Epithelial cell of proximal tubule (primary cell): ENCODE results near the gene RALBP1. TPM values are rescaled to one million over a fixed set of nuclear protein-coding genes. Genes with fewer than 3 reads are reported as not detected.
"Not testable (repeated sequence)": the region's sequence is repeated elsewhere in the genome, so short reads cannot be mapped to it uniquely, and the experiment has no call there.

ENCODE experiments used
- DNase-seq: peaks from one replicate; pipeline ENCODE4 v3.0.0-alpha.2; 2011; ENCODE audit warnings: low read depth
- H3K4me3 ChIP-seq: 2 replicates; pipeline ENCODE4 v1.5.1; 2011; ENCODE audit warnings: low read depth, mild to moderate bottlenecking, low read length
- total RNA-seq: library from RNA; depleted of rRNA; stranded (reverse); fragments of >200 nt; gene quantifications from 2 replicates; pipeline ENCODE4 v1.2.3, GENCODE V29; 2015
- TF ChIP-seq, protein P1 (sequence below): conservative IDR thresholded peaks from 2 replicates; pipeline ENCODE4 v1.5.1; 2012; ENCODE audit warnings: low read depth, mild to moderate bottlenecking, low read length

RALBP1 gene
- total RNA-seq, 1 donor from 2014 or later: 57.5 TPM

DNA sequence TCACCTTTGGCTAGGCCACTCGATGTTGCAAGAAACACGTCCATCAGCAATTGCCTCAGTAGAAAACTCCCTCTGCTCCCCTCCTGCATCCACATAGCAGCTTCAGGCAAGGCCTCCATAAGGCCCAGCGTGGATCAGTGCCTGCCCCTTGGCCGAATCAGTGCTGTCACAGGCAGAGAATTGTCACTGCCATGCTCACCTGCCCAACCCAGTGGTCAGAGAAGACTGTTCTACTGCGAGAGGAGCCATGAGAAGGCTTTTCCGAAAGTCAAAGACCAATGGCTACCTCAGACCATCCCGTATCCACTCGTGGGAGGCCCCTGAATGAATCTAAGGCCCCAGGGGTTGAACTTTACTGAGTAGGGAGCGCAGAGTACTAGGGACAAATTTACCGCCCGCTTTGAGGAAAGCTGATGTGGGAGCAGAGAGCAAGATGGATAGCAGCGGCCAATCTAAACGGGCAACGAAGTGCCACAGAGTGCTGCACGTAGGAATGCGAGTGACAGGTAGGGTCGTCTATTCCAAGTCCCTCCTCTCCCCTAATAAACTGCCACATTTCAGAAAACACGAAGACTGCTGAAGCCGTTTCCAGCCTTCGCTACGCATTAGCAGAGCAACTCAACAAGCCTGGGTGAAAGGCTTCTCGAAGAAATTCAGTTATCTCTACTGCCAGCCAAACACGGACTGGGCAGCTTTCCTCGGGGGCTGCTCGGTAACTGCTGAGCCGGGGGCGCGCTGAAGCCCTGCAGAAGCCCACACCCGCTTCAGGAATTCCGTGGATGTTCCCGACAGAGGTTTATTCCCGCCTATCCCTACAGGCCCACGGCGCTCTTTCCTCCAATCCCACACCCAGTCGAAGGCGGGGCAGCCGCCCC is 968 bp upstream of the RALBP1 start:
- TF ChIP-seq, protein P1, sequence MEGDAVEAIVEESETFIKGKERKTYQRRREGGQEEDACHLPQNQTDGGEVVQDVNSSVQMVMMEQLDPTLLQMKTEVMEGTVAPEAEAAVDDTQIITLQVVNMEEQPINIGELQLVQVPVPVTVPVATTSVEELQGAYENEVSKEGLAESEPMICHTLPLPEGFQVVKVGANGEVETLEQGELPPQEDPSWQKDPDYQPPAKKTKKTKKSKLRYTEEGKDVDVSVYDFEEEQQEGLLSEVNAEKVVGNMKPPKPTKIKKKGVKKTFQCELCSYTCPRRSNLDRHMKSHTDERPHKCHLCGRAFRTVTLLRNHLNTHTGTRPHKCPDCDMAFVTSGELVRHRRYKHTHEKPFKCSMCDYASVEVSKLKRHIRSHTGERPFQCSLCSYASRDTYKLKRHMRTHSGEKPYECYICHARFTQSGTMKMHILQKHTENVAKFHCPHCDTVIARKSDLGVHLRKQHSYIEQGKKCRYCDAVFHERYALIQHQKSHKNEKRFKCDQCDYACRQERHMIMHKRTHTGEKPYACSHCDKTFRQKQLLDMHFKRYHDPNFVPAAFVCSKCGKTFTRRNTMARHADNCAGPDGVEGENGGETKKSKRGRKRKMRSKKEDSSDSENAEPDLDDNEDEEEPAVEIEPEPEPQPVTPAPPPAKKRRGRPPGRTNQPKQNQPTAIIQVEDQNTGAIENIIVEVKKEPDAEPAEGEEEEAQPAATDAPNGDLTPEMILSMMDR: no peak
- DNase-seq: no peak
- H3K4me3 ChIP-seq: peak overlapping the region; percentile 90

DNA sequence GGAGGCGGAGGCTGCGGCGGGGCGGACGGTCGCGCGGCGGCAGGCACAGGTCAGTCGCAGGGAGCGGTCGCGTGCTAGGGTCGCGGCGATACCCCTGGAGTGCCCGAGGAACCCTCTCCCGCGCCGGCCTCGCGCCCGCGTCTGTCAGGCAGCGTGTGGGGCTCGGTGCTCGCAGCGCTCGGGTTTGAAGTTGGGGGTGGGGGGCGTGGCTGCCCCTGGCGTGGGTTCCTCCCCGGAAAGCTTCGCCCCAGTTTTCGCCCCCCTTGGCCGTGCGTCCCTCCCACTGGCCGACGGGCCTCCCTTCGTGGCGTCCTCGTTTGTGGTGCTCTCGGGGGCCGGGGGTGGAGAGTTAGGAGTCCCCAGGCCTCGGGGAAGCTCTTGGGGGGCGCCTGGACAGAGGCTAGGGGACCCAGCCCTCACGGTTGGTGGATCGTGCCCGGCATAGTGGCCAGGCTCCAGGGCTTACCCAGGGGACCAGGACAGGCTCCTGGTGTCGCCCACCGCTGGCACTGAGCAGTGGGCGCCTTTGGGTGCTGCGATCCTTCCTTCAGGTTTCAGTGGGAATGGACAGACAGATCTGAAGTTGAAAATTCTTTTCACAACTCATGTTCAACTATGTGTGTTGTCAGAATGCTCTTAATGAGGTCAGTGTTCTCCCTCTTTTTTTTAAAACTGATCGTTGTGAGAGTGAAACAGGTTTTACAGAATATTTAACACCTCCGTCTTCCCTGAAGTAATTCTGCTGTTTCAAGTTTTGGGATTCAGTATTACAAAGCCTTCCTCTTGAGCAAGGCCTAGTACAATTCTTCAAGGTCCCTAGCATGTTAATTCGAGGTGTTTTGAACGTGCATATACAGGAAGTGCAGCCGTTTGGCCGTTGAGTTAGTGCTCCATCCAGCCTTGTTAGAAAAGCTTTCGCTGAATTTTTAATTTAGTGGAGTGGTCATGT is 604 bp downstream of the RALBP1 start:
- TF ChIP-seq, protein P1: no peak
- peak overlapping the region; percentile 98 for H3K4me3 ChIP-seq
- peak; percentile 25 for DNase-seq

DNA sequence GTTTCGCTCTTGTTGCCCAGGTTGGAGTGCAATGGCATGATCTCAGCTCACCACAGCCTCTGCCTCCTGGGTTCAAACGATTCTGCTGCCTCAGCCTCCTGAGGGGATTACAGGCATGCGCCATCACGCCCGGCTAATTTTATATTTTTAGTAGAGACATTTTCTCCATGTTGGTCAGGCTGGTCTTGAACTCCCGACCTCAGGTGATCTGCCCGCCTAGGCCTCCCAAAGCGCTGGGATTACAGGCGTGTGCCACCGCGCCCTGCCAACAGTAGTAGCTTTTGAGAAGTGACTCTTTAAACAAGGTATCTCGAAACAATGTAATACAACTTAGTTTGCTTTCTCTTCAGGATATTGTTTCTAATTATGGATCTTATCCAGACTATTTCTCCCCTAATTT is 1.6 kb downstream of the RALBP1 start:
- not testable (repeated sequence) for DNase-seq
- H3K4me3 ChIP-seq: peak overlapping the region; percentile 98

DNA sequence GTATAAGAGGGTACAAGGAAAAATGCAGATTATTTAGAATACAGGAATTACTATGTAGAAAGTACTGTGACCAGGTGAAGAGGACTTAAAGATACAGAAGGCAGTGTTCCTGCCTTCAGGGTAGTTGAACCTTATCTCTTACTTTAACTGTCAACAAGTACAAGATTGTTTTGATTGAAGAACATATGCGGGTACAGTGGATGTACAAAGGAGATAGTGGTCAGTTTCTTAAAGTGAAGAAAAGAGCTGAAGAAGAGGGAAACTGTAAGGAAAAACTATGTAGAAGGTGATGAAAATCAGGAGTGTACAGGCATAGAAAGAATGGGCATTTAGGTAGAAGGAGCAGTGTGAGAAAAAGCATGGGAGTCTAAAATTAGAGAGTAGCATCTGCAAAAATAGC is 2.2 kb downstream of the RALBP1 start:
- TF ChIP-seq, protein P1: no peak
- H3K4me3 ChIP-seq: no peak overlapping the region
- DNase-seq: no peak

DNA sequence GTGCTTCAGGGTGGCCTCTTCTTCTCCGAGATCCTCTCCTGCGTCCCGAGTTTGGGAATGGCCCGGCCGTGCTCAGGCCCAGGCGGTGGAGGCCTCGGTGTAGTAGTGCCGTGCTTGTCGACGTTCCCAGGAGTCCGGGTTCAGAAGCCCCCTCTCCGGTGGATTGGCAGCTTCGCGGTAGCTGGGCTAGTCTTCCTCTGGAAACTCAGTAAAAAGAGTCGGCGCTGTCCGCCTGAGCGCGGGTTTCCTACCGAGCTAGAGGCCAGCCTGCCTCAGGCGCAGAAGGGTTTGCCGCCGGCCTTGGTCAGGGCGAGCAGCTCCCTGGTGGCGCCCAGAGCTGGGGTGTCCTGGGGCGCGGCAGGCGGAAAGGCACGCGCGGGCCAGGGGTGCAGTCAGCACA is 3.2 kb downstream of the RALBP1 start:
- no peak overlapping the region for H3K4me3 ChIP-seq
- no peak for DNase-seq

DNA sequence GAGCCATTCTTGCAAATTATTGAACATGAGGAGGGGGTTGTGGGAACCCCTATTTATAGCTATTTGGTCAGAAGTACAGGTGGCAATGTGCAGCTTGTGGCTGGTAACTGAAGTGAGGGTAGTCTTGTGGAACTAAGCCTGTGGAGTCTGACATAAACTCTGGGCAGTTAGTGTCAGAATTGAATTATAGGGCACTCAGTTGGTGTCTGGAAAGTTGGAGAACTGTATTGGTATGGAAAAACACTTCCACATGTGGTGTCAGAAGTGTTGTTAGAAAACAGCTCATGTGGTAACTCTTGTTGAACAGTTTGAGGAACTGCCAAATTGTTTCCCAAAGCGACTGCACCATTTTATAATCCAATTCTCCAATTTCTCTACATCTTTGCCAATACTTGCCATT is 7.5 kb downstream of the RALBP1 start:
- no peak overlapping the region for H3K4me3 ChIP-seq
- DNase-seq: no peak
- TF ChIP-seq, protein P1: no peak

More for the DNA sequence above, 3.2 kb downstream of the RALBP1 start:
- TF ChIP-seq, protein P1: no peak

DNA sequence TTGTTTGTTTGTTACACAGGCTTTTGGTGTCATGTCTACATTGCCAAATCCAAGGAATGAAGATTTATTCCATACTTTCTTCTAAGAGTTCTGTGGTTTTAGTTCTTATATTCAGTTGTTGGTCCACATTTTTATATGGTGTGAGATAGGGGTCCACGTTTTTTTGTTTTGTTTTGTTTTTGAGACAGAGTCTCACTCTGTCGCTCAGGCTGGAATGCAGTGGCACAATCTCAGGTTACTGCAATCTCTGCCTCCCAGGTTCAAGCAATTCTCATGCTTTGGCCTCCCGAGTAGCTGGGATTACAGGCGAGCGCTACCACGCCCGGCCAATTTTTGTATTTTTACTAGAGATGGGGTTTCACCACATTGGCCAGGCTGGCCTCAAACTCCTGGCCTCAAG is 8.2 kb downstream of the RALBP1 start:
- H3K4me3 ChIP-seq: no peak overlapping the region
- TF ChIP-seq, protein P1: no peak

DNA sequence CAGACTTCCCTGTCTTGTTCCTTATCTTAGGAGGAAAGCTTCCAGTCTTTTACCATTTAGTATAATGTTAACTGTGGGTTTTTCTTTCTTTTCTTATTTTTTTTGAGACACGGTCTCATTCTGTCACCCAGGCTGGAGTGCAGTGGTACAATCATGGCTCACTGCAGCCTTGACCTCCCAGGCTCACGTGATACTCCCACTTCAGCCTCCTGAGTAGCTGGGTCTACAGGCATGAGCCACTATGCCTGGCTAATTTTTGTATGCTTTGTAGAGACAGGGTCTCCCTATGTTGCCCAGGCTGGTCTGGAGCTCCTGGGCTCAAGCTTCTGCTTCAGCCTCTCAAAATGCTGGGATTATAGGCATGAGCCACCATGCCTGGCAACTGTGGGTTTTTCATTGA is 9.5 kb downstream of the RALBP1 start:
- not testable (repeated sequence) for H3K4me3 ChIP-seq, DNase-seq

More for the DNA sequence above, 8.2 kb downstream of the RALBP1 start:
- no peak for DNase-seq
